ENCODE measurements around the gene ZNF536.
"Not testable (repeated sequence)": the region's sequence is repeated elsewhere in the genome, so short reads cannot be mapped to it uniquely, and the experiment has no call there.

Gene ZNF536

DNA sequence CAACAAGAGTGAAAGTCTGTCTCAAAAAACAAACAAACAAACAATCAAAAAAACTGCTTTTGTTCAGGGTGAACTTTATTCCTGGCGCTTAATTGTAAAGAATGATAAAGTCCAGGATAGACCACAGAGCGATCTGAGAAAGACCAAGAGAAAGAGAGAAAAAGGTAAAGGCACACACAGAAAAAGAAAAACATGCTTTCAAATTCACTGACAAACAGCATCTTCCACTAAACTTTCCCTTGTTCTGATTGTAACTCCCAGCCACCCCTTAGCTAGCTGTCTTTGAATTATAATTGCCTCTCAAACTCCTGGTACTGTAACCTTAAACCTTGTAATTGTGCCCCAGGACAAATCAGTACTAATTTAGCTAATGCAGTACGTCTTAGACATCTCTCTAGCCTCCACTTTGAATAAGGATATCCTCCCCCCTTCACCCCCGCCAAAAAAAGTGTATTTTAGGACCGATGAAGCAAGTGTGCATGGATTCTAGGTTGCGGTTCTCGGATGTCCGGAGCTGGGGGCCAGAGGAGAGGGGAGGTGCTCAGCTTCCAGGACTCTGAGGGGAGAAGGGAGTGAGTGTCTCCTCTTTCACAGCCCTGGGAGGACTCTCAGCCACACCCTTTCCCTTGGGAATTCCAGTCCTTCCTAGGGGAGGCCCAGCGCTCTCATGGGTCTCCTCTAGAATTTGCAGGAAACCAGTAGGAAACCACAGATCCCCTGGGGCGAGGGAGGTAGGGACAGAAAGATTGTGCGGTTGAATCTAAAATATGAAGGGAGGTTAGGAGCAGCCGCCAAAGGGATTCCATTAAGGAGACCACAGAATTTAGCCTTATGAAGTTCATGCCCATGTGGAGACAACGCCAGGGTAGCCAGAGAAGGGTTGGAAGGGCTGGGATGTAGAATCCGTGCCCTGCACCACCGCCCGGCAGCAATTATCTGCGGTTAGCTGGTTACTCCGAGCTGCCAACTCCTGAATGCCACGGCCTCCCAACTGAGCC, 19.7 kb downstream of the ZNF536 start:
- no peak for DNase-seq

DNA sequence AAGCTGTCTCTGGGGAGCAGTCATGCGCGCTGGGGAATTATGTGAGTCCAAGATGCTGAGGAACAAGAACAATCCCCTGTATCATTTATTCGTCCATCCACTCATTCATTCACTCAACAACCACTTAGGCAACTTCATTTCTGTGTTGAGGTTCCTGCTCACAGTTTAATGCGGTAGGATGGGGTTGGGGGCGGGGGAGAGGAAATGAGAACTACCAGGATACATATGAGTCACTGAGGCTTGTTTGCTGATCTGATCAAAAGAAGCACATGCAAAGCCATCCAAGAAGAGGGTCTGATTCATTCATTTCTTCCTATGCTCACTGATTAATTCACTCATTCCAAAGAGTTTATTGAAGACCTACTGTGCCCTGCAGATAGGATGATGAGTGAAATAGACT, 20.9 kb downstream of the ZNF536 start:
- DNase-seq: no peak

DNA sequence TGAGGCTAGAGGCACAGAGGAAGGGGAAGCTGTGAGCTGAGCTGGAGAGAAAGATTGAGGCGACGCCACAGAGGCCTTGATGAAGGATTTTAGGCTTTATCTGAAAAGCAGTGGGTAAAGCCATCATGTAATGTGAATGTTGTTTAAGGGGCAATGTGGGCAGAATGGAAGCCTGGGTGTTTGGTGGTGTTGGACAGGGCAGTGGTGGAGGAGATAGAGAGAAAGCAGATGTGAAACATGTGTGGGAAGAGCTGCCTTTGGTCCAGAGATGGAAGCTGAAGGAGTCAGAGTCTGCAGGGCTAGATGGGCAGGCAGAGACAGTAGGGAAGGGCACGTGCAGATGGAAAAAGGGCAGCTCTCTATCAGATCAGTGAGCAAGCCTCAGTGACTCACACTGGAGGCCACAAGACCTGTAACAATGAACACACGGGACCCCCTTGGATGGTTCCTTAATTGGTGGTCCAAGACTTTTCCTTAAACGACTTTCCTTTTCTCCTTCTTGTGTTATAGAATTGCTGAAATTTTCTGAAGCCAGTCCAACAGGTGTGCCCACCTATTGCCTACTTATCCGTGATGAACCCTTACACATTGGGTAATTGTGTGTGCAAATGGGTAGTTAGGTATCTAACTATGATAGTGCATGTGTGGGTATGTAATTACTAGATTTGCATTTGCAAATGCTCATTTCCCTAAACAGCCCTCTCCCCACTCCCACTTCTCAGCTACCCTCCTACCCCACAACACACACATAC, 21.7 kb downstream of the ZNF536 start:
- DNase-seq: no peak

DNA sequence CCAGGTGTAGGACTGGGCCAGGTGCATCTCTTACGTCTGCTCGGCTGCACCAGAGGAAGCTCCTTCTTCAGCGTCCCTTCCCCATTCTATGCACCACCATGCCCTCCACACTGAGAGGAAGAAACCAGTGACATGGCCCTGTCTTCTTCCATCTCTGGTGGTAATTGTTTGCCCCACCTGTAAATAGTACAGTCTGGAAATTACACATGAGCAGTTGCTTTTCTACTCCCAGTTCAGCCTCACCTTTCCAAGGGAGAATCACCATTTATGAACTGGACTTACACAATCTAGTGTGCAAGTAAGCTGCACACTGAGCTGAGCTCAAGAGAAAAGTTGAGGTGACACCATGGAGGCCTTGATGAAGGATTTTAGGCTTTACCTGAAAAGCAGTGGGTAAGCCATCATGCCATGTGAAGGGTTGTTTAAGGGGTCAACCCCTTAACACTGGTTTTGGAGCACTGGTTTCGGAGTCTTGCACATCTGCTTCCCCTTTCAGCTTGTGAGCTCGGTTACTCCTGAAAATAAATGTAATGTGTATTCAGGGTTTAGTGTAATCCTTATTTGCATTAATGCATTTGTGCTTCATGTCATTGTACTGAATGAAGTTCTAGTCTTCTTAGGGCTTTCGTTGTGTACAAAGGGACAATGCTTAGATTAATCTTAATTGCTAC, 22.4 kb downstream of the ZNF536 start:
- no peak for DNase-seq

DNA sequence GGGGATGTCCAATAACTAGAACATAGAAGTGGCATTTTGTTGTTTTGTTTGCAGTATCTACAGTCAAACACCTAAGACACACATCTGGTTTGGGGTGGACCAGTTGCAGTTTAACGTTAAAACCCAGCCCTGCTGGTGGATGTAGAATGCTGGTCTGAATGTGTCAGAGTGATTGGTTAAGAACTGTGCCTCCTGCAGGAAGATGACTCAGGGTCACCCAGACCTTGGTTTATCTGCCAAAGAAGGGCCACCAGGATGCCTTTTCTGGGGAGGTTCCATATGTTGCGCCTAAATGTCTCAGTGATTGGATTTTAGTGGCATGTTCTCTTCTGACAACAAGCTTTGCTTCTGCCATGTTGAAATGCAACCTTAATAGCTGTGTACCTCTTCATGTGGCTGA, 23.1 kb downstream of the ZNF536 start:
- no peak for DNase-seq

DNA sequence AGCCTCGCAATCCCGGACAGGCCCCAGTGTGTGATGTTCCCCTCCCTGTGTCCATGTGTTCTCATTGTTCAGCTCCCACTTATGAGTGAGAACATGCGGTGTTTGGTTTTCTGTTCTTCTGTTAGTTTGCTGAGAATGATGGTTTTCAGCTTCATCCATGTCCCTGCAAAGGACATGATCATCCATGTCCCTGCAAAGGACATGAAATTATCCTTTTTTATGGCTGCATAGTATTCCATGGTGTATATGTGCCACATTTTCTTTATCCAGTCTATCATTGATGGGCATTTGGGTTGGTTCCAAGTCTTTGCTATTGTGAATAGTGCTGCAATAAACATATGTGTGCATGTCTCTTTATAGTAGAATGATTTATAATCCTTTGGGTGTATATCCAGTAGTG, 26.4 kb downstream of the ZNF536 start:
- not testable (repeated sequence) for DNase-seq

DNA sequence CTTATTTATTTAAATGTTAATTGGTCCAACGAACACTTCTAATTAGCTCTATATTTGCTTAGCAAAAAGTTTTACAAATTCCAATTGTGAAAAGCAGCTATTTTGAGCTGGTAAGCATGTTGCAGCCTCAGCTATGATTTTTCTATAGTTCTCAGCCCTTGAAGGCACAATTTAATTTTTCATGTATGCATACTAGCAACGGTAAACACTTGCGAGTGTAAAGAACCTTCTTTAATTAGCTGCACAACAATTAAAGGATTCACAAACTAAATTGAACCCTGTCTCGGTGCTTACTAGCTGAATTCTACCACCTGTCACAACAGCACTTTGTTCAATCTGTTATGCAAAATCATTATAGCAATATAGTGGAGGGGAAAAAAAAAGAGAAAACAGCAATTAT, 29.8 kb downstream of the ZNF536 start:
- no peak for DNase-seq

DNA sequence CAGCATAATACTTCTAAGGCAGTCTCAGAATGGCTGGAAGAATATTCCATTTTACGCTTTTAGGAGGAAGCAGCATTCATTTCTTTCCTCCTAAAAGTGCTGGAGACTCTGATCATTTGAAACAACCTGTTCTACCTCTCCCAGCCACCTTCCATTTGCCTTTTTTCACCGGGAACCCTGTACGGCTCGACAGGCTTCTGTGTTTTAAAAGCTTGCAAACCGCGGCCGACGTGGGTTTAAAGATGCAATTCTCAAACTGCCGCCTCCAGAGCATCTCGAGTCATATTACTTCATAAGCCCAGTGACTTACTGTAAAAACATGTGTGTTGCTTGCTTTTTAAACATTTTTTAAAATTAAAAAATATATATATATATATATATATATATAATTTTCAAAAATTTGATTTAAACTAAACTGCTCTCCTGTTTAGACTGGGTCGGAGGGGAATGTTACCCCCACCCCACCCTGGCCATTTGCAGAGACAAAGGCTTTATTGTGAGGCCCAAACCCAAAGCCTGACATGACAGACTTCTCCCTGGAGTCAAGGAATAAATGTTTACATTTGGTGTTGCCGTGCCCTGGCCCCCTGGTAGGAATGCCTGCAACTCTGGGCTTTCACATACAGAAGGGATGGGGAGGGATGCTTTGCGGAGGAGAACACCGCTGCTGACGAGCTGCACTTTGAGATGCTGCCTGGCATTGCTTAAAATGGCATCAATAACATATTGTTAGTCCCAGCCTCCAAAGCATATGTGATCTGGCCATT, 30.4 kb downstream of the ZNF536 start:
- no peak for DNase-seq

DNA sequence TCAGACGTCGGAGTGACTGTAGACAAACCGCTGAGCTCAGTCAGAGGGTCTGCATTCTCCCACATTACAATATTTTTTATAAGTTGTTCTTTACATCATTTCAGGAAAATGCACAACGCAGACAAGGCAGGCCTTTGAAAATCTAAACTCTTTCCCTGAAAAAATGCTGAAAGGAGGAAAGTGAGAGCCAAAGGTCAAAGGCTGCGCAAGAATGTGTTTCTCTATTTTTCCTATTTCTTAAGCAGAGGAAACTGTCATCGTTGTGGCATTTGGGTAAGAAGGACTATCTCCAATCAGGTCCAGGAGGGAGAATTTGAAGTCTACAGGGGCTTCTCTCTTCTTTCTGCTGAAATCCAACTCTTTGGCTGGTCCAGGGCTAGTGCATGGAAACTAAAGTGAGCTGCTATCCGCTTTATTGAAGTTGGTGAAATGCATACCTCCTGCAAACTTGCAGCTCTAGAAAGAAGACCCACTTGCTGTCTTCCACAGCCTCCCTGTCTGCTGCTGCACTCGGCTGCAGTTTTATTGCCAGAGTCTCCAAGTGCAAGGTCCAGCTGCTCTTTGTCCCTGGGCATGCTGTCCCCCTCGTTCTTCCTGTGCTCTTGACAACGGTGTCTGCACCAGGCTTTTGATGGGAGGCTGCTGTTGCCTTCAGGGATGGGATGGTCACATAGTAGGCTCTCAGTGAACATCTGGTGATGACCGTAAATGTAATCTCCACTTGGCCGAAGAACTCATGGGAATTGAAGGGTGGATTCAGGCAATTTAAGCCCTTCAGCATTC, 31.2 kb downstream of the ZNF536 start:
- DNase-seq: no peak

DNA sequence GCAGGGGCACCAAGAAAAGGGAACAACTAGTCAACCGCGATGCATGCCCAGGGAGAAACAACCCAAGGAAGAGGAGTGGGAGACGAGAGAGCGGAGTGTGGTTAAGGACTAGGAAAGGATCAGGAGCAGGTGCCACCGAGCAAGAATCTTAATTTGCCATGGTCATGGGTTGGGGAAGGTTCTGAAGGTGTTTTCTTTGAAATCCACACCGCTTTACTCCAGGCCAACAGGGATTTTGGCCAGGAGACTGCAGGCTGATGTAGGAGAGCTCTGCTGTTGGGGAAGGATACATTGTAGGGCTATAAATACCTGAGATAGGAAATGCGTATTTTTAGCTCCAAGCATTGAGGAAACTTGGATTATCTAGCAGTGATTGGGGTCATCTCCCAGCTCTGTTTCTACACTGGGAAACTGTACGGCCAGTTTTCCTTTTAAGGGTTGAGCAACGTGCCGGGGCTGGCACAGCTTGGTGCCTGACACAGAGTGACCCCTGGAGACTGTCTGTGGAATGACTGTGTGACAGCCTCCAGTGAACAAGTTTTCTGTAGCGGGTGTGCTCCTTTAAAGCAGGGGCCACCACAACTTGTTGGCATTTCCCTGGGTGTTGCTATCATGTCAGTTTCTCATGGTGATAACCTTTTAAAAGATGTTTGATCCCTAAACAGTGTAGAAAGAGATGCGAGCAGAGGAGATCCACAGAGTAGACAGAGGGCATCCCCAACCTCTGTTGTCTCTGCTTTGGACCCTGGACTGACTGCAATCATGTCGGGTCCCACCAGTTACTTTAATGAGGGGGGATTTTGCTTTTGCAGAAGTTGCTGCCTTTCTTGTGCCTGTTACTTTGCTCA, 34.3 kb downstream of the ZNF536 start:
- DNase-seq: no peak

DNA sequence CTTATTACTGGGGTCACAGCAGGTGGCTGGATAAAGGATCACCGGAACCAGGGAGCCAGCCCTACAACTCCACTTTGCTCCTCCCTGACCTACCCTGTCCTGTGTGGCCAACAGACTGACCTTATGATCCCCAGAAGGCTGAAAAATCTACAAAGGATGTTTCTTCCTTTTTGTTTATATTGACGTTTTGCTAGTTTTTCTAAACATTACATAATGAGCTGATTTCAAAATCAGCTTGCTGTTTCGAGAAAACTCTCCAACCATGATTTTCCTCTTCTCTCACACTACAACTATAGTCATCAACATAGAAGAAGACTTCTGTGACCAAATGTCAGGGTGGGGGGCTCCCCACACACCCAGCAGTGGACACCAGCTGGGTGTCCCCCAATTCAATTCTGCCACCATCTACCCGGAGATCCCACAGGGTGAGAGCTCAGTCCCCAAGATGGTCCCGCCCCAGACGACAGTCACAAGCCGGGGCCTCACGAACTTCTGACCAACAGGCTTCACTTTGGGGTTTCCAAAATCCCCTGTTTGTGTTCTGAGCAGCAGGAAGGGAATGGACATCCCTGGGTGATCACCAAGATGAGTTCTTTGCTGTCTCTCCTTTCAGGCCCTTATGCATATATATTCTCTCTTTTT, 35.0 kb downstream of the ZNF536 start:
- no peak for DNase-seq

DNA sequence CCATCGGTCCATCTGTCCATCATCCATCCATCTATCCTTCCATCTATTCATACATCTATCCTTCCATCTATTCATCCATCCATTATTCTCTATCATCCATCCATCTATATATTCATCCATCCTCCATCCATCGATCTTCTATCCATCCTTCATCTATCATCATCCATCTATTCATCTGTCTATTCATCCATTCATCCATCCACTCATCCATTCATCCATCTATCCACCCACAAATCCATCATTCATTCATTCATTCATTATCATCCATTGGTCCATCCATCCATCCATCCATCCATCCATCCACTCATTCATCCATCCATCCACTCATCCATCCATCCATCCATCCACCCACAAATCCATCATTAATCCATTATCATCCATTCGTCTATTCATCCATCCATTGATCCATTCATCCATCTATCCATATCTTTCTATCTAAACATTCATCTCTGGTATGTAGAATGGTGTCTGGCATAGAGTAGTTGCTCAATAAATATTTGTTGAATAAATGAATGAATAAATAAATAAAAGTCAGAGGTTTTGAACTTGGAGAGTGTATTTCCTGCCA, 36.6 kb downstream of the ZNF536 start:
- no peak for DNase-seq

DNA sequence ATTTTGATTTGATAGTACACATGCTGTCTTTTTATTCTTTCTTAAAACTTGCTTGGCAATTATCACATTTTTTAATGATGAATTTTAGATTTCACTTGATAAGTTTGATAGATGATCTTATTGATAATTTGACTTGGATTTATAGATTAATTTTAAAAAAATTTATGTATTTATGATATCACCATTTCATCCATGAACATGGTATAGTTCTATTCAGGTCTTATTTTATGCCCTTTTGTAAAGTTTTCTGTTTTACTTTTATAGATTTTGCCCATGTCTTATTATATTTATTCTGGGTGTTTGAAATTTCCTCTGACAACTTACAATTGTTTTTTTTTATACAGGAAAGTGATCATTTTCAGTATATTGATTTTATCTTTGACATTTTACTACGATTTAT, 39.5 kb downstream of the ZNF536 start:
- DNase-seq: no peak

DNA sequence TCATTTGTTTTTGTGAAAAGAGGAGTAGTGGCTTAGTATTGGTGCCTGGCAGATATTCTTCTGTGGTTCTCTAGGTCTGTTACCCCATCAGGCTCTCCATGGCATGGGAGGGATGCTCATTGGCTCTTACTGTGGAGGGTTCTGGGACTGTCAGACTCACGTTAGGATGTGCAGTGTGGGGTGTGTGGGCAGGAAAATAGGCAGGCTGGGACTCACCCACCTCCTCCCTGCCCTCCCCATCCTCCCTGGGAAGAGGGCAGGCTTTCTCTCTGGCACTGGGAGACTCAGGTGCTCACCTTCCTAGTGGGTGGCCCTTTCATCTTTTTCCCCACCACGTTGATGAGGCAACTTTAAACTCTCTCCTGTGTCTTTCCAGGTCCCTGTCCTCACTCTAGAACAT, 44.2 kb downstream of the ZNF536 start:
- DNase-seq: no peak

DNA sequence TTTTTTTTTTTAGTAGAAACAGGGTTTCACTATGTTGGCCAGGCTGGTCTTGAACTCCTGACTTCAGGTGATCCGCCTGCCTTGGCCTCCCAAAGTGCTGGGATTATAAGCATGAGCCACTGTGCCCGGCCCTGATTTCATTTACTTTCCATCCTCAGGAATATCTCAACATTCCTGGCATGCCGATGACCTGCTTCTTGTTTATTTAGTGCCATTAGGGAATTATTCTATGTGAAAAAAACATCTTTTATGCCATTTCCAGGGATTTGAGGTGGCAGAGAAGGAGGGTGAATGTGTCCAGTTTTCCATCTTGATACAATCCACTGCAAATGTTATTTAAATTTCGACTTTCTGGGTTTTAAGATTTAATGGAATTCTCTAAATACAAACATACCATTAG, 45.0 kb downstream of the ZNF536 start:
- not testable (repeated sequence) for DNase-seq

DNA sequence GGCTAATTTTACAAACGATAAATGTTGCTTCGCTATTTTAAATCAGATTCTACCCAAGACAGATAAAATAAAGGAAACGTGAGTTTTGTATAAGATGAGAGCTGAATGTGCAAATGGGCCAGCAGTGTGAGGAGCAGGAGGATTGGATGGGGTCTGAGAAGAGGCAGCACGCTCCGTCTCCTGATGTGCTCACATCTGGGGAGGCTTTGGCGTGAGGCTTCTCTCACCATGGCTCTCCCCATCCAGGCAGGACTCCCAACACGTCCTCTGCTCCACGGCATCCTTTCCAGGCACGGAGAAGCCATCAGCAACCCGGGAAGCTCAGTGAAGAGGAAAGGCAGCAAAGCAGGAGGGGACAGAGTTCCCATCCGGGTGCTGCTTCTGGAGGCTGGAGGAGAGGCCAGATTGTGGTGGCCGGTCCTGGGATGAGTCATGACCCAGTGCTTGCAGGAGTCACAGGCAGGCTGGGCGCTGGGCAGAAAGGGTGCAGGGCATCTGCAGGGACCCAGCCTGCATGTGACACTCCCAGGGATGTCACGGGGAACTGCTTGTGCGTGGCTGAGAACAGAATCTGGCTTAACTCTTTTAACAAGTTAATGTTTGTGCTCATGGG, 47.5 kb downstream of the ZNF536 start:
- no peak for DNase-seq

DNA sequence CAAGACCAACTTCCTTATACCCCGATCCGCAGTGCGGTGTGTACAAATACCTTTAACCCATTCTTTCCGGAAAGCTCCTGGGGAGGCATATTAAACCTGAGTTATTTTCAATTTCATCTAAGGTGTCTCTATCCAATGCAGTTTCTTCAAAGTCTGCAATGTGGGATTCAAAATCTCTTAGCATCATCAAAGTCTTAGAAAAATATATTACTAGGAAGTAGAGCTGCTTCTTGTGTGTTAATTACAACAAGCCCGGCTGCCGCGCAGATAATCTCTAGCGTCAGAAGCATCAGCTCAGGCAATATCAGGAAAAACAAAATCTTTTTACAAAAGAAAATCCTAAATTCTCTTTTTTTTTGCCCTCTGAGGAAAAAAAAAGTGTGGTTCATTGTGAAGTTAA, 48.1 kb downstream of the ZNF536 start:
- no peak for DNase-seq

DNA sequence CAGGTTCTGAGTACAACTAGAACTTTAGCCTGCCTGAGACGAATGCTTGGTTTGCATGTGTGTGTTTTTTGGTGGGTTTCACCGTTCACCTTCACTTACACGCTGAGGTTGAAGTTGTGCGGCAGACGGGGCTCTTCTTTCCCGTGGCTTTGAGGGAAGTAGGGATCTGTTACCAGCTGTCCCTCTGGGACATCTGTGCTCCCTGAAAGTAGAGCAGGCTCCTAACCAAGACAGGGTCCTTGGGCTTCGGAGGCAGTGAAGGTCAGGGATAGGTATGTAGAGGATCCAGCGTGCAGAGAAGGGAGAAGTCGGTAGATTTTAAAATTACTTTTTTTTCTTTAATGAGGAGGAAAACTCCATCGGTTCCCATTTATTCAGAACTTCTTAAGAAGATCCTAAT, 48.7 kb downstream of the ZNF536 start:
- DNase-seq: no peak

DNA sequence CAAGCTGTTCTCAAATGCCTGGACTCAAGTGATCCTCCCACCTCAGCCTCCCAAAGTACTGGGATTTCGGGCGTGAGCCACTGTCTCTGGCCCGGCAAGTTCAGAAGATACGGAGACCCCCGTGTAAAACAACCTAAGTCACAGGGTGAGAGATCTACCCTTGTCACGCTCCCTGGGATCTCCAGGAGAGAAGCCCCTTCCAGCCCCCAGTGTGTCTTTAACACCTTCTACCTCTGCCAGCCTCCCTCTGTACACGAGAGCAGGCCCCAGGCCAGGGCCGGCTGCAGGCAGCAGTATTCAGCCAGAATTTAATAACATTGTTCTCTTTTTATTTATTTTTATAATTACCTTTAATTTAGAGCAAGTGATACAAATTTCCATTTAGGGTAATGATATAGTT, 49.4 kb downstream of the ZNF536 start:
- DNase-seq: no peak

DNA sequence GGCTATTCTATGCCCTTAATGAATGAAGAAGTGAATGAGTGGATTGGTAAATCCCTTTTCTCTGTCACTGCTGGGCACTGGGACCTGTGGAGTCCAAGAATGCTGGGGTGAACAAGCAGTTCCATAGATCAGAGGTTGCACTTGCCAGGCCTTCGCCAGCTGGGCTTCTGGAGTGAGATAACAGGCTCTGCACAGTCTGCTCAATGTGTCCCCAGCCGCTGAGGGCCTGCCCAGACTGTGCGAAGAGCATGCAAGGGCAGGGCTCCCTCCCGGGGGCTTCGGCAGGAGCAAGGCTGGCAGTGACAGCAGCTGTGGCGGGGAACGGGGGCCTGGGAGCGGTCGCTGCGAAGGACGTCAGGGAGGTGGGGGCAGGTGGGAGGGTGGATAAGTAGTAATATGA, 51.3 kb downstream of the ZNF536 start:
- DNase-seq: no peak
